GM21619 (cell line): ENCODE data around the gene SLC30A10.
"Not testable (repeated sequence)": the region's sequence is repeated elsewhere in the genome, so short reads cannot be mapped to it uniquely, and the experiment has no call there.

ENCODE experiments used
- ATAC-seq: cut with Tn5 transposase; IDR thresholded peaks from one replicate; pipeline ENCODE4 v1.9.1; 2021; ENCODE audit not compliant: unreplicated experiment

The SLC30A10 gene

DNA sequence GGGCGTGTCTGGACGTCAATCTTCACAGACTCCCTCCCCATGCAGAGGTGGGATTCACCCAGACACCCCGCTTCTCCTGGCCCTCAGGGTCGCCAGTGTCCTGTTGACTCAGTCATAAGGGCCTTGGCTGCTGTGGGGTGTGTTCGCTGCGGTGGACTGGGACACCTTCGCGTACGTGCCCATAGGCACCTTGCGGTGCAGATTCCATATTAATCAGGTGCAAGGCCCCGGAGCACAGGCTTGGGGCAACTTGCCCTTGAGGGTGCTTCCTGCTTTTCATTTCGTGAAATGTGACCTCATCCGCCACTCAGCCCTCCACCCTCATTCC, 398 bp upstream of the SLC30A10 start:
- ATAC-seq, result no peak

DNA sequence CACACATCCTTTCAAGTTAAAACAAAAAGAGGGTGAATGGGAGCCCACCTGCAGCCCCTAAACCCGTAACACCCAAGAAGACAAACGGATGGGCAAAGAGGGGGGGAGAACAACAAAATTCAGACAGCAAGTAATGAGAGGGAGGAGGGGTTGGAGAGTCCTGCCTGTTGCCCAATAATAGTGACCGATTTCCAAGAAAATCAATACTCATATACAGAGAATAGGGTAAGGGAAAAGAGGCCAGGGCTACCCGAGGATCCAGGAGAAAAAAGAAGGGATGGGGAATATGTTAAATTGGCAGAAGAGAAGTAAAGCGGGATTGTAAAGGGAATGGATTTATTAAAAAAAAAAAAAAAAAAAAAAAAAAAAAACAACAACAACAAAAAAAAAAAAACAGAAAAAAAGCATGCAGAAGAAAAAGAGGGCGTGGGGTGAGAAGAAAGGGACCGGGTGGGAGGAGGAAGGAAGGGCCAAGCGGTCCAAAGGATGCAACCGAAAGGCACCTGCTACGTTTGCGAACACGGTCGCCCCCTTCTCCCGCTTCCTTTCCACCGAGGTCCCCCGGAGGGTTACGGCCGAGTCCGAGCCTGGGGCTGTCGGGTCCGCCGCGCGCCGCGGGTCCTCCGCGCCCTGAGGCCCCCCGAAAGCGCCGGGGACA, 930 bp downstream of the SLC30A10 start:
- no peak for ATAC-seq

DNA sequence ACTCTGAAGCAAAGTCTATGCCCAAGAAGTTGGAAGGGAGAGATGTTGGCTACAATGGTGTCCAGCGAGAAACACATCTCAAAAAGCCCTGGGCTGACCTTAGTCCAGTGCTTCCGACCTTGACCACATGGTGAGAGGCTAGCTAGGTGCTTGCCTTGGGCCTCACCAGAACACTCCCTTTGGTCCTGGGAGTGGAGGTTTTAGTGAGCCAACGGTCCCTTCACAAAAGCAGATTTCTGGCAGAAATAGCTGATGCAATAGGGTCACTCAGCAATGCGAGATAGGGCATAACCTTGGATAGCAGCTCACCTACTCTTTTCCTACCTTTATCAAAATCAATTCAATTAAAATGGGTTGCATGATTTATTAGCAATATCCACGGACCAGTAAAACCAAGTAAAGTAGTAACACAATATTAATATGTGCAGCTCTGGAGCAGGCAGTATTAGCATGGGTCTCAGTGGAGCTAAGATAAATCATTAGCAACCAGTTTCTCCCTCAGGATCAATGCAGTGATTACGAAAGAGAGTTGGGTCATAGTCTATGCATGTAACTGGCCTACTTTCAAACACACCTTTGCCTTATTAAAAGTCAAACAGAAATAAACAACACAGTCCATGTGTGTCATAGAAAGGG, 1.9 kb downstream of the SLC30A10 start:
- ATAC-seq, result no peak

DNA sequence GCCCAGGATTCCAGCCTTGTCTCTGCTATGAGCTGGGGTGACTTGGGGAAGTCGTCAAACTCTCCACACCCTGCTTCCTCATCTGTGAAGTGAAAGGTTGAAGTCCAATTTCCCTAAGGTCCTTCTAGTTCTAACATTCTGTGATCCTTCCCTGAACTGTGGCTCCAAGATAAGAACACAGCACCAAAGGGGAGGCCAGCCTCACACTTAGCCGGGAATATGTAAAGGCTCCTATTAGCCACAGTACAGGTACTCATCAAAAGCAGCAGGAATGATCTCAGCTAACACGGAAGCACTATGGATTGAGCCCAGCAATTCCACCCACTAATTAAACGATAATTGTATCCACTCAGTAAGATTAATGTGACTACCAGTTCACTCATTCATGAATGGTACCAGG, 4.0 kb downstream of the SLC30A10 start:
- no peak for ATAC-seq

DNA sequence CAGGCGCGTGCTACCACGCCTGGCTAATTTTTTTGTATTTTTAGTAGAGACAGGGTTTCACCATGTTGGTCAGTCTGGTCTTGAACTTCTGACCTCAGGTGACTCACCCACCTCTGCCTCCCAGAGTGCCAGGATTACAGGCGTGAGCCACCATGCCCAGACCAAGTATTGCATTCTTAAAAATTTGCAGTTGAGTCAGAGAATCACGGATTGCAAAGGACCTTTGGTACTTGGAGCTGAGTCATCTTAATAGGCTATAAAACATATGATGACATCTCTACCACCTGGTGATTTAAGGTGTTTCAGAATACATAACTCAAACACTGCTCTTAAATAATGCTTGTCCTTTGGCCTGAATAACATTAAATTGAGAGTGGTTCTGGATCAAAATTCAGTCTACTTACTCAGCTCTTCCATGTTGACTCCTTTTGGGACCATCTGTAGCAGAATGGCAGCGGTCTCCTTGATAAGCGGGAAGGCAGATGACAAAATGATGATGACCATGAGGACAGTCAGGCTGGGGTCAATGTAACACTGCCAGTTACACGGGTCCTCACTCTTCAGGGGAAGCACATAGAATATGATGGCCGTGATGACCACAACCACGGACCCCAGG, 10.4 kb downstream of the SLC30A10 start:
- no peak for ATAC-seq

DNA sequence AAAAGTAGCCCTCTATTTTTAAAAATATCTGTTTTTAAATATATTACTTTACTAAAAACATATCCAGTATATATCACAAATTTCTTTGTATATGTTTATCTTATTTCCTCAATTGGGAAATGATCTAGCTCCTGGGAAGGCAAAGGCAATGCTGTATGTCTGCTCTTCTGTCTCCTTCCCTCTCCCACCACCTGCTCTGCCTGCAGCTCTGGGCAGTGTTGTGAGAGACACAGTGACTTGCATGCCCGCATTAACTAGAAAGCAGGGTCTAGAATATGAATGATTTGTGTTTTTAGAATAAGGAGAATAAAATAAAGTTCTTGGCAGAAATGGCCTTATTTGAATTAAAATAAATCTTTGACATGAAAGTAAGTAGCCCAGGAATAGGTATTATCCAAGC, 11.1 kb downstream of the SLC30A10 start:
- ATAC-seq, result no peak

DNA sequence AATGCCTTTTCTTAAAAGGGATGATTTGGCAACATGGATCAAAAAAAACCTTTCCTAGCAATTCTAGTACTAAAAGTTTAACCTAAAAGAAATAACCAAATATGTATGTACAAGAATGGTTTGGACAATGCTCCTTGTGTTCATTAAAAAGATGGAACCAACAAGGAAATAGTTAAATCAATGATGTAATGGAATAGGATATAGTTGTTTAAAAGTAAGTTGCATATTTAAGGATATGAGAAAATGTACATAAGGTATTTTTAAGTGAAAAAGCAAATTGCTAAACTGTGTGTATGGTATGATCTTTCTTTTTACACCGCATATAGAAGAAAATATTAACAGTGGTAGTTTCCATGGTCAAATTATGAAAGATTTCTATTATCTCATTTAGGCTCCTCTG, 12.1 kb downstream of the SLC30A10 start:
- no peak for ATAC-seq

DNA sequence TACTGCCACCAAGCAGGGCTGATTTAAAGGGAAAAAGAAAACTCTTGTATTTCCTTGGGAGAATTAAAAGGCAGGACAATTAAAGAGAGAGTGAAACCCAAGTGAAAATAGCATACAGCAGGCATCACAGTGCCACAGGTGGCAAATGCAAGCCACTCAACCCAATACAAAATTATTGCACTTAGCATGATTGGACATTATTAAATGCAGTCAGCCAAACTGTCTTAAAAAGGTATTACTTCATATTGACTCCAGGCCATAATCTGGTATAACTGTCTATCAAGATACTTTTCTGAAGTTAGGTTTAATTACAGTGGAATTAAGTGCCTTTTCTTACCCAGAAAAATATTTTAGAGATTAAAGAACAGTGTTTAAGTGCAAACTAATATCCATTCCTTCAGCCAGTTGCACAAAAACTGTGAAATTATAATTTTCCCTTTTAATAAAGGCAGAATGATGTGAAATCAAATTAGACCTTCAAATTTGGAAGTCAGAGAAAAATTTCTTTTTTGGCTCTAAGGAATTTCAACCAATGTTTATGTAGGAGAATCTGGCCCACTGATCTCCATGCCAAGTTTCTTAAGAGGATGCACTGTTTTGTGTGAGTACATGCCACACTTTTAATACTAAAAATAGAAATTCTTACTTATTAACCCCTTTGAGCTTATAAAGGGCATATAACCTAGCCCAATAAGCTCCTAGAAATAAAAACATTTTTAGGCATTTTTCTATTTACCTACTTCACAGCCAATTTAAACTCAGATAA, 15.2 kb downstream of the SLC30A10 start:
- no peak for ATAC-seq

DNA sequence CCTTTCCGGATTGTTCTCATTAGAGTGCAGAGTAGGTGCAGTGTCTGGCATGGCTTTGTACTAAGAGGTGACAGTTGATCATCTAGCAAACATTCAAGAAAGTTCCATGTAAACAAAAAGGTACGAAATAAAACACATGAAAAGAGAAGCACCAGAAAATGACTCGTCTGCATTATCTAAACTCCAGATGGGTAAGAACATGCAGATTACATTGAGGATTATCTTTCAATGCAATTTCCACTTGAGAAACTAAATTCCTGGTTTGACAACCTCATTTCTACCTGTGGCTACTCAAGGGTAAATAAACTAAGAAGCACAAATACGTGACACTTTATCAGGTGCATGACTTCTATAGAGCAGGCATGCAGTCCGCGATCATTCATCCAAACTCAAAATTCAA, 17.6 kb downstream of the SLC30A10 start:
- no peak for ATAC-seq

DNA sequence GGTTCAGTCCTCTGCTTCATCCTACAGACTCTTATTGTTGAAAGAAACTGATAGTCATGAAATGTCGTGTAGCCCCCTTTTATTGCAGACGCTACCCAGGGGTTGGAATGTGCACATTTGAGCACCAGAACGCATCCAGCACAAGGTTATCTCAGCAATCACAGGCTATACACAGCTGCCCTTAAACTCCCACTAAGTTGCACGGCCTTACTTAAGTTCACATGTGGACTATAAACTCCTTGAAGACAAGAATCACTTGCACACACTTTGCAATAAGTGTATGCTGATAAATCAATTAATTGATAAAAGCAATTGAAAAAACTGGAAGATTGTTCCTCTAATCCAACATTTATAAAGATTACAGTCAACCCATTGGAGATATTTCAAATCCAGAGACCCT, 18.9 kb downstream of the SLC30A10 start:
- no peak for ATAC-seq

DNA sequence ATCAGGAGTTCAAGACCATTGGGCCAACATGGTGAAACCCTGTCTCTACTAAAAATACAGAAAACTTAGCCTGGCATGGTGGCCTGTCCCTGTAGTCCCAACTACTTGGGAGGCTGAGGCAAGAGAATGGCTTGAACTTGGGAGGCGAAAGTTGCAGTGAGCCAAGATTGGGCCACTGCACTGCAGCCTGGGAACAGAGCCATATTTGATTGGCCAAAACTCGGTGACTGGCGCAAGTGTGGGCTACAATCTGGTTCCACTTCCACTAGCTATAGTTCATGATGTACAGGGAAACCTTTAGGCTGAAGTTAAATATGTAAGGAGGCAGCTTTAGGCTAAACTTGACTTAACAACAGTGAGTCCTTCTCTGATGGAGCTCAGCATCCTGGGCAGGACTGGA, 20.2 kb downstream of the SLC30A10 start:
- no peak for ATAC-seq

DNA sequence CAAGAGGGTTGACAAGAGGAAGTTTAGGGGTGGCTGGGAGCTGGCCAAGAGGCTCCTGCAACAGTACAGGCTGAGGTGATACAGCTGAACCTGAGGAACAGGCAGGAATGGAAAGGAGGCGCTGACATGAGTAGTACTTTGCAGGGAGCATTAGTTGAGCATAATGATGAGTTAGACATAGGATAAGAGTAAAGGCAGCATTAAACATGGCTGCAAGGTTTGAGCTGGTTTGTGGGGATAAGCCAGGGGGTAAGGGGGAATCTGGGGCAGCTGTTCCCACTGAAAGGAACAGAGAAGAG, 20.6 kb downstream of the SLC30A10 start:
- ATAC-seq, result no peak

DNA sequence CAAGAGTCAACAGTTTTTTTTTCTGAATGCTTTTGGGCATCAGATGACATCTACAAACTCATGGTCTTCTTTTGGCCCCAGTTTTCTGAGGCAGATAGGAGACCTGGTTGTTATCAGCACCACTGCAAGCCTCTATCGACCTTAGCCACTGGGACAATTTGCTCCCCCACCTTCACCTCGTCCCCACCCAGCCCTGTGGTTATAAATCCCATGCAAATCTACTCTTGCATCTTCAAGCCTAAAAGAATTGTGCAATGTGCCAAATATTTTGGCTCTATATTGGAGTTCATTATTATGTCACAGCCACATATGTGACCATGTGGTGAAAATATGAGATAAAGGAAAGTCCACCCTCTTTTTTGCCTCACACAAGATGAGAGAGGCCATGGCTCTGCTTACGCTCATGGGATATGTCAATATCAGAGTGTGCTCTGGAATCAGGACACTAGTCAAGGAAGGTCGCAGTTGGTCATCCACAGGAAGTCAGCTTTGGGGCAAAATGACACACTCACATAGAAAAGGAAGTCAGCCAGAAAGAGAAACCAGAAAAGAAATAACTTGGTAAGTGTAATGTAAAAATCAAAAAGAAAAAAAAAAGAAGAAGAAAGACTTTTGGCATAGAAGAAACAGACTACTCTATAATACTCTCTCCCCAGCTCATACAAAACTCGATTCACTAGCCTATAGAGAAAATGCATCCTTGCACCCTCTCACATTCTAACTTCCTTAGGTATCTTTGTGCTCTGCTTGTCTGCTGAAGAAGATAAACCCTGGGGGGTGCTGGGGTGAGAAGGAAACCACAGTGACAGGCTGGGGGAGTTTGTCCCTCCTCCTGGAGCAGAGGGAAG, 21.2 kb downstream of the SLC30A10 start:
- ATAC-seq, result no peak

DNA sequence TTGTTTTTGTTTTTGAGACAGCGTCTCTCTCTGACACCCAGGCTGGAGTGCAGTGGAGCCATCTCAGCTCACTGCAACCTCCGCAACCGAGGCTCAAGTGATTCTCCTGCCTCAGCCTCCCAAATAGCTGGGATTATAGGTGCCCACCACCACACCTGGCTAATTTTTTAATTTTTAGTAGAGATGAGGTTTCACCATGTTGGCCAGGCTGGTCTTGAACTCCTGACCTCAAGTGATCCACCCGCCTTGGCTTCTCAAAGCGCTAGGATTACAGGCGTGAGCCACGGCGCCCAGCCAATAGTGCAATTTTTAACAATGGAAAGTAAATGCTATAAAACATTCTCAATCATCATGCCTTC, 21.8 kb downstream of the SLC30A10 start:
- ATAC-seq, result not testable (repeated sequence)

DNA sequence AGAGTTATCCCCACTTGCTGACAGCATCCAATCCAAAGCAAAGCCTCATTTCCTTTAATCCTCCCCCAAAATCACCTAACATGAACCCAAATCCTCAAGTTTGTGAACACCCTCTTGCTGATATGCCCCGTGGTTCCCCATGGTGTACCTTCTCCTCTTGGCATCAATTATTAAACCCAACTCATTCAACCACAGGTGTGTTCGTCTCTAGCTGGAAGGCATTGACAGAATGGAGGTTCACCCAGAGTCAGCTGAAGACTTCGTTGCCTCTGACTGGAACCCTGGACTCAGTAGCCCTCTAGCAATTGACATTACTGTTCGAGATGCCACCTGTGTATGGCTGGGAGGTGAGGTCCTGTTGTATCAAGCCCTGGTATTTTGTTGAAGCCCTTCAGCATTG, 22.8 kb downstream of the SLC30A10 start:
- no peak for ATAC-seq

DNA sequence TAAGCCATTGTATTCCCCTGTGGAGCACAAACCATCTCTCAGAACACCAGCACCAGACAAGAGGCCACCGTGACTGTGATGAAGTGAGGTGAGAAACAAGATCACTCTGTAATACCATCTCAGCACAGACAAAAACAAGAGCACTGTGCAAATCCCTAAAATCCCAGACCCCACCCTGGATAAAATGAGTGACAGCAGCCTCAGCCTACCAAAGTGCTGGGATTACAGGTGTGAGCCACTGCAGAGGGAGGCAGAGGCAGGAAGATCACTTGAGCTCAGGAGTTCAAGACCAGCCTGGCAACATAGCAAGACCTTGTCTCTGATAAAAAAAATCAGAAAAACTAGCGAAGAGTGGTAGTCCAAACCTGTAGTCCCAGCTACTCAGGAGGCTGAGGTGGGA, 23.4 kb downstream of the SLC30A10 start:
- ATAC-seq, result no peak

DNA sequence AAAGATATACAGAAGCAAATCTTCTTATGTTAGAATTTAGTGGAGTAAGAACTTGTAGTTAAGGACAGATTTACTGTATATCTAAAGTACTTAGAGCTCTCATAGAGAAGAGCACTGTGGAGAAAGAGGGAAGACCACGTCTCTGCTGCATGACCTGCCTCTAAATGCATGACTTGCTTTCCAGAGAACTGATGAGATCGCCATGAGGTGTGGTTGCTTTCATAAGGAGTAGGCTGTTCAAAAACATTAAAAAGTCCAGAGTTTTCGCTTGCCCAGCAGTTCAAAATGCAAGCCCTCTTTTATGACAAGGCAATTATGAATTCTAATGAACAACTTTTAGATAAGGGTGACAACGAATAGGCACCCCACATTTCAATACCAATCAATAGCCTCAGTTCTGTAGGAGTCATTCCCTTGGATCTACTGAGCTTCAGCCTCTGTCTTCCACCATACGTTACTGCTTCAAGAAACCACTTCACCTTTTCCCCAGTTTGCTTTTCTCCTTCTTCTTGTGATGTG, 24.9 kb downstream of the SLC30A10 start:
- ATAC-seq, result no peak

DNA sequence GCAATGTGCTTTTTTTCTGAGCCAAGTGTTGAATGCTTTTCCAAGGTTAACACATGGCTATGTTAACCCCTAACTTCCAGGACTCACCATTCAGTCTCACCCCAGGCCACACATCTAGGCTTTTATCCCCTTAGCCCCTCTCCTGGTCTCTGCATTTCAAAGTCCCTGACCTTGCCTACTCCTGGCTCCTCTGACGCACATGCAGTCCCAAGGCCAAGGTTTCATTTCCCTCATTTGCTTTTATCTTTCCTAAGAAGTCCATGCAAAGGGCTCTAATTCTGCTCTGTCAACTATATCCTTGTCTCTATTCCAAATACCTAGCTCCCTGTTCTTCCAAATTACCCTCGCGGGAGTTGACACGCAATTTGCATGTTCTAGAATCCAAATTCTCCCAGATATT, 25.4 kb downstream of the SLC30A10 start:
- no peak for ATAC-seq

DNA sequence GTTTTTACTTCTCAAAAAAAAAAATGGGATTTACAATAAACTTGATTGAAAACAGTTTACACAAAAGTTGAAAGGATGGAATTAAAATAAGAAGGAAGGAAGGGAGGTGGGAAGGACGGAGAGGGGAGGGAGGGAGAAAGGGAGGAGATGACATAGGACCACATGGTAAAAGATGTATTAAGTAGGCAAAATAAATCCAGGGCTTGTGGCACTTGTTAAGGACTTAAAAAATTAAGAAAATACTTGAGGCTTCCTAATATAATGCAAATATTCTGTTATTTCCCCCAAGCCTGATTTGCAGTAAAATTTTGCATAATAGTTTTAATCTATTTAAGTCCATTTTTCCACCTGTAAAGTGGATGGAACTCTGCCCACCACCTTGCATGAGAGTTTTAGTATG, 27.5 kb downstream of the SLC30A10 start:
- ATAC-seq, result no peak

DNA sequence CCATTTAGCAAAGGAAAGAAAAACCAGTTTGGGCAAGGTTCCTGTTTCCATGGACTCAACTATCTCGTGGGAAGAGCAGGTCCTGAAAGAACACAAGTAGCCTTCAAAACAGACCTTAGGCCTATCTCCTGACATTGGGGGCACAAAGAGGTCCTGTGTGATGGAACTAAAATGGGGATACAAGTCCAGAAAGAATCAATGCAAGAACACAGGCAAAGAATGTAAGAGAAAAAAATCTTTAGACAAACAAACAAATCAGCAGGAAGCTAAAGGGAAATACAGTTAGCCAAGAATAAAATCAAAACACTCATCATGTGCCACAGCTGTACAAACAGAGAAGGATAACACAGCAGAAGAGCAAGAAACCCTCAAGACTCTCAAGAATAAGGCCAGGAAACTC, 28.2 kb downstream of the SLC30A10 start:
- no peak for ATAC-seq

DNA sequence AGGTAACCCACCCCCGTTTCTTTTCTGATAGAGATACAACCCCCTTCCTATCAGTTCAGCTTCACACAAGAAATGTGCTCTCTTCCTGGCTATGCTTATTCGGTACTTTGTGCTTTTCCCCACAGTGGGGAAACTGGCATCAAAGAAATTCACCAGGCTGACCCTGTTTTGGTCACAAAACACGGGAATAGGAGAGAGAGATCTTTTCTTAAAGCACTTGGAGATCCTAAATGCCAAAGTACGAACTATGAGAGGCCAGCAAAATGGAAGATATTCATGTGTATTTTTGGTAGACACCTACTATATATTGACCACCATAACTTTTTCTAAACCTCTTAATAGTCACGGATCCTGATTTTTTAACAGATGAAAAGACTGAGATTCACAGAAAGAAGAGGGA, 30.0 kb downstream of the SLC30A10 start:
- no peak for ATAC-seq
